K562 (cell line): ENCODE data around the gene SNX30. TPM values are rescaled to one million over a fixed set of nuclear protein-coding genes. Genes with fewer than 3 reads are reported as not detected.

Source experiments
- ARID1B ChIP-seq: fragments of 450-650 bp; IDR thresholded peaks from 2 replicates; pipeline ENCODE4 v1.6.1; 2016; ENCODE audit warnings: antibody characterized with exemption, mild to moderate bottlenecking, inconsistent platforms
- ATF4 ChIP-seq: fragments of 450-650 bp; formaldehyde crosslinking; IDR thresholded peaks from 2 replicates; pipeline ENCODE4 v1.4.0; 2022; ENCODE audit warnings: mild to moderate bottlenecking, moderate library complexity
- ERF ChIP-seq: fragments of 450-650 bp; formaldehyde crosslinking; IDR thresholded peaks from 2 replicates; pipeline ENCODE4 v1.4.0; 2020; ENCODE audit warnings: mild to moderate bottlenecking, mixed read lengths
- GTF3C2 ChIP-seq: IDR thresholded peaks from 3 replicates; pipeline ENCODE4 v1.6.1; 2011; ENCODE audit warnings: borderline replicate concordance, mild to moderate bottlenecking, moderate library complexity; ENCODE audit not compliant: insufficient read length; ENCODE audit errors: extremely low read depth
- MLX ChIP-seq, 2 experiments: fragments of 450-650 bp in 1 of 2; sonication (generic) in 1 of 2; formaldehyde crosslinking; conservative IDR thresholded peaks; 2 replicates each; pipeline versions ENCODE4 v1.4.0 to v1.8.1; 2020 to 2022; ENCODE audit warnings: mild to moderate bottlenecking in 1 of 2, missing genetic modification reagents in 1 of 2
- PREB ChIP-seq: sonication (generic); formaldehyde crosslinking; IDR thresholded peaks from 2 replicates; pipeline ENCODE4 v1.8.1; 2023; ENCODE audit warnings: mild to moderate bottlenecking, missing genetic modification reagents
- TCF15 ChIP-seq: fragments of 250-450 bp; sonication (Bioruptor Pico); IDR thresholded peaks from 2 replicates; pipeline ENCODE4 v1.8.0; 2022; ENCODE audit warnings: moderate library complexity, mild to moderate bottlenecking, inconsistent platforms
- ZNF561 ChIP-seq: fragments of 450-650 bp; formaldehyde crosslinking; conservative IDR thresholded peaks from 2 replicates; pipeline ENCODE4 v1.4.0; 2020; ENCODE audit warnings: mild to moderate bottlenecking, moderate library complexity
- polyA plus RNA-seq, 8 experiments: library from polyadenylated mRNA; depleted of rRNA in 4 of 8; stranded (reverse) in 5 of 8; unstranded in 3 of 8; fragments of >200 nt; fragmentation: Nextera tagmentation in 2 of 8; fragmentation: Illumina TruSeq in 1 of 8; extraction: Ambion mirVana in 2 of 8; extraction: Trizol in 1 of 8; gene quantifications; 2 replicates each; pipeline versions ENCODE4 v1.2.1 to v1.2.3, GENCODE V29; 2011 to 2014; ENCODE audit warnings: inconsistent platforms in 1 of 8, missing spikeins in 1 of 8
- total RNA-seq, 7 experiments: library from RNA; depleted of rRNA in 6 of 7; stranded (reverse); fragments of >200 nt in 6 of 7; fragmentation: Illumina TruSeq in 2 of 7; extraction: Trizol in 2 of 7; gene quantifications; 2 replicates each; pipeline versions ENCODE4 v1.2.1 to v1.2.3, GENCODE V29; 2011 to 2021; ENCODE audit warnings: low replicate concordance in 1 of 7

The SNX30 gene
- total and polyA plus RNA-seq, 9 of the 15 experiments (the other 6 are each of a cell fraction or from before 2014, with no cell fraction given) = 0.76 to 5.9 (median 3.3) TPM

GRCh38 chr9:112833081-112833480 is 82.5 kb downstream of the SNX30 start (continued):
- TF ChIP-seq GTF3C2 (no peak), ATF4 (CRISPR knock-in tag) (no peak), MLX (CRISPR knock-in tag; conservative IDR thresholded peaks at IDR 0.05) (no peak), ZNF561 (CRISPR knock-in tag) (no peak), PREB (CRISPR knock-in tag) (no peak), ARID1B (no peak), TCF15 (no peak), ERF (no peak)
